HEK293 (cell line): ENCODE results near the gene PFDN1.
"Not testable (repeated sequence)": the region's sequence is repeated elsewhere in the genome, so short reads cannot be mapped to it uniquely, and the experiment has no call there.

Experiments
- CTCF ChIA-PET: fragments of 350-600 bp; formaldehyde crosslinking; extraction: SDS; loops from one replicate; lab custom pipeline; 2021; ENCODE audit warnings: antibody characterized with exemption; lab: Yijun Ruan, JAX
- POLR2A ChIA-PET: fragments of 300-600 bp; formaldehyde crosslinking; extraction: SDS; loops from one replicate; lab custom pipeline; 2020; ENCODE audit warnings: antibody characterized with exemption, inconsistent platforms; lab: Yijun Ruan, JAX
- H3K27ac ChIP-seq: fragments of 200-500 bp; sonication (Bioruptor generic); 2 replicates; pipeline ENCODE4 v1.5.1; 2014; ENCODE audit warnings: low read depth, low read length, control low read depth, inconsistent platforms; ENCODE audit errors: extremely low read depth
- H3K36me3 ChIP-seq, 2 experiments: fragments of 200-500 bp in 1 of 2; sonication (Bioruptor generic) in 1 of 2; 1 replicate in 1 of 2; 2 replicates in 1 of 2; pipeline ENCODE4 v1.5.1; 2014 to 2017; ENCODE audit warnings: inconsistent platforms in 2 of 2, low read length in 2 of 2; ENCODE audit not compliant: control insufficient read depth in 2 of 2, insufficient read depth in 1 of 2
- H3K4me1 ChIP-seq: fragments of 200-500 bp; sonication (Bioruptor generic); 2 replicates; pipeline ENCODE4 v1.5.1; 2014; ENCODE audit warnings: mild to moderate bottlenecking, low read length, inconsistent platforms; ENCODE audit not compliant: control insufficient read depth, insufficient read depth
- H3K4me3 ChIP-seq: 2 replicates; pipeline ENCODE4 v1.5.1; 2011; ENCODE audit warnings: low read depth, mild to moderate bottlenecking, control low read depth, low read length, moderate library complexity
- H3K9me3 ChIP-seq: fragments of 200-500 bp; sonication (Bioruptor generic); 2 replicates; pipeline ENCODE4 v1.5.1; 2014; ENCODE audit warnings: low read depth, low read length, inconsistent platforms; ENCODE audit not compliant: control insufficient read depth, insufficient read depth
- GLIS1 ChIP-seq: fragments of 450-650 bp; formaldehyde crosslinking; IDR thresholded peaks from 2 replicates; pipeline ENCODE4 v1.5.1; 2016; ENCODE audit warnings: missing biosample characterization, missing genetic modification characterization
- HIC1 ChIP-seq: fragments of 450-650 bp; formaldehyde crosslinking; IDR thresholded peaks from 2 replicates; pipeline ENCODE4 v1.5.1; 2016; ENCODE audit warnings: missing biosample characterization, missing genetic modification characterization
- KLF10 ChIP-seq: fragments of 450-650 bp; IDR thresholded peaks from 2 replicates; pipeline ENCODE4 v1.5.1; 2018; ENCODE audit warnings: missing biosample characterization, mild to moderate bottlenecking, missing genetic modification characterization
- KLF7 ChIP-seq: fragments of 450-650 bp; formaldehyde crosslinking; IDR thresholded peaks from 2 replicates; pipeline ENCODE4 v1.5.1; 2016; ENCODE audit warnings: missing biosample characterization, missing genetic modification characterization, borderline replicate concordance
- OSR2 ChIP-seq: fragments of 450-650 bp; formaldehyde crosslinking; IDR thresholded peaks from 2 replicates; pipeline ENCODE4 v1.5.1; 2016; ENCODE audit warnings: missing biosample characterization, missing genetic modification characterization
- ZBTB26 ChIP-seq: fragments of 450-650 bp; formaldehyde crosslinking; optimal IDR thresholded peaks from 2 replicates; pipeline ENCODE3; 2016; ENCODE audit warnings: missing biosample characterization, mild to moderate bottlenecking, missing genetic modification characterization
- ZFP37 ChIP-seq: fragments of 450-650 bp; formaldehyde crosslinking; IDR thresholded peaks from 2 replicates; pipeline ENCODE4 v1.5.1; 2016; ENCODE audit warnings: missing biosample characterization, missing genetic modification characterization
- ZNF10 ChIP-seq: fragments of 450-650 bp; formaldehyde crosslinking; IDR thresholded peaks from 2 replicates; pipeline ENCODE4 v1.5.1; 2017; ENCODE audit warnings: missing biosample characterization, missing genetic modification characterization
- ZNF140 ChIP-seq: fragments of 450-650 bp; formaldehyde crosslinking; IDR thresholded peaks from 2 replicates; pipeline ENCODE4 v1.5.1; 2016; ENCODE audit warnings: missing biosample characterization, missing genetic modification characterization
- ZNF146 ChIP-seq: fragments of 450-650 bp; formaldehyde crosslinking; IDR thresholded peaks from 2 replicates; pipeline ENCODE4 v1.5.1; 2016; ENCODE audit warnings: missing biosample characterization, missing genetic modification characterization
- ZNF223 ChIP-seq: fragments of 450-650 bp; formaldehyde crosslinking; IDR thresholded peaks from 2 replicates; pipeline ENCODE4 v1.5.1; 2016; ENCODE audit warnings: missing biosample characterization, missing genetic modification characterization
- ZNF302 ChIP-seq: fragments of 450-650 bp; formaldehyde crosslinking; IDR thresholded peaks from 2 replicates; pipeline ENCODE4 v1.5.1; 2016; ENCODE audit warnings: missing biosample characterization, missing genetic modification characterization, low read depth
- ZNF398 ChIP-seq: fragments of 450-650 bp; formaldehyde crosslinking; IDR thresholded peaks from 2 replicates; pipeline ENCODE4 v1.5.1; 2017; ENCODE audit warnings: missing biosample characterization, missing genetic modification characterization
- ZNF501 ChIP-seq: fragments of 450-650 bp; formaldehyde crosslinking; IDR thresholded peaks from 2 replicates; pipeline ENCODE4 v1.5.1; 2016; ENCODE audit warnings: missing biosample characterization, missing genetic modification characterization
- ZNF521 ChIP-seq: fragments of 450-650 bp; formaldehyde crosslinking; IDR thresholded peaks from 2 replicates; pipeline ENCODE4 v1.5.1; 2017; ENCODE audit warnings: missing biosample characterization, mild to moderate bottlenecking, missing genetic modification characterization
- ZNF548 ChIP-seq: fragments of 450-650 bp; formaldehyde crosslinking; IDR thresholded peaks from 2 replicates; pipeline ENCODE4 v1.5.1; 2016; ENCODE audit warnings: missing biosample characterization, missing genetic modification characterization
- ZNF560 ChIP-seq: fragments of 450-650 bp; formaldehyde crosslinking; IDR thresholded peaks from 2 replicates; pipeline ENCODE4 v1.5.1; 2017; ENCODE audit warnings: missing biosample characterization, missing genetic modification characterization, borderline replicate concordance
- ZNF580 ChIP-seq: fragments of 450-650 bp; formaldehyde crosslinking; IDR thresholded peaks from 2 replicates; pipeline ENCODE4 v1.5.1; 2016; ENCODE audit warnings: missing biosample characterization, missing genetic modification characterization
- ZNF600 ChIP-seq: fragments of 450-650 bp; formaldehyde crosslinking; IDR thresholded peaks from 2 replicates; pipeline ENCODE4 v1.5.1; 2016; ENCODE audit warnings: missing biosample characterization, missing genetic modification characterization
- ZNF624 ChIP-seq: fragments of 450-650 bp; formaldehyde crosslinking; IDR thresholded peaks from 2 replicates; pipeline ENCODE4 v1.5.1; 2017; ENCODE audit warnings: missing biosample characterization, missing genetic modification characterization
- ZNF843 ChIP-seq: fragments of 450-650 bp; formaldehyde crosslinking; IDR thresholded peaks from 2 replicates; pipeline ENCODE4 v1.5.1; 2016; ENCODE audit warnings: missing biosample characterization, missing genetic modification characterization
- ZSCAN16 ChIP-seq: fragments of 450-650 bp; formaldehyde crosslinking; IDR thresholded peaks from 2 replicates; pipeline ENCODE4 v1.5.1; 2016; ENCODE audit warnings: missing biosample characterization, missing genetic modification characterization
- ZSCAN18 ChIP-seq: fragments of 450-650 bp; formaldehyde crosslinking; IDR thresholded peaks from 2 replicates; pipeline ENCODE4 v1.5.1; 2016; ENCODE audit warnings: missing biosample characterization, missing genetic modification characterization

PFDN1 gene

GRCh38 chr5:140202078-140202477 is 100.8 kb downstream of the PFDN1 start (continued):
- TF ChIP-seq ZNF600 (tag by site-specific recombination) (no peak), ZNF140 (no peak), ZNF398 (tag by site-specific recombination) (no peak), ZBTB26 (no peak), ZNF223 (tag by site-specific recombination) (no peak)

GRCh38 chr5:140198915-140199314 is 104.0 kb downstream of the PFDN1 start:
- H3K36me3 ChIP-seq, H3K9me3 ChIP-seq, H3K4me1 ChIP-seq, CTCF ChIA-PET, POLR2A ChIA-PET, H3K4me3 ChIP-seq, H3K27ac ChIP-seq: not testable (repeated sequence)
- TF ChIP-seq ZNF580 (tag by site-specific recombination), result peak; percentile 83; the same call in 1 of the 2 replicates
- peak; percentile 100 for TF ChIP-seq ZNF146 (tag by site-specific recombination)
- TF ChIP-seq, all 188 proteins: peak for 2; not testable (repeated sequence) for 186

- TF ChIP-seq OSR2 (tag by site-specific recombination), result no peak
- TF ChIP-seq ZNF548, result no peak
- TF ChIP-seq ZNF843 (tag by site-specific recombination), result no peak
- TF ChIP-seq ZSCAN18, result no peak
- no peak for TF ChIP-seq ZSCAN16 (tag by site-specific recombination)
- TF ChIP-seq GLIS1, result no peak
- TF ChIP-seq HIC1 (tag by site-specific recombination), result no peak
- TF ChIP-seq ZFP37 (tag by site-specific recombination), result no peak
- TF ChIP-seq ZNF560 (tag by site-specific recombination), result no peak
- TF ChIP-seq ZNF302 (tag by site-specific recombination), result no peak
- TF ChIP-seq ZNF501, result no peak
- no peak for TF ChIP-seq ZNF624 (tag by site-specific recombination)
- TF ChIP-seq ZNF521 (tag by site-specific recombination), result no peak
- TF ChIP-seq ZNF10 (tag by site-specific recombination), result no peak
- TF ChIP-seq KLF7, result no peak
- TF ChIP-seq KLF10 (tag by site-specific recombination), result no peak
- Histone ChIP-seq H3K4me1 (no peaks in the 10 kb centered on the region), H3K9me3 (no peaks in the 10 kb centered on the region), H3K36me3 (peaks cover 0 to 10% of the 10 kb centered on the region in 2 experiments; a peak in 2 of 3 replicates), H3K4me3 (no peak overlapping the region), H3K27ac (no peak overlapping the region)
- CTCF ChIA-PET, result interaction anchor here (0.6 to 1.4 kb wide), 3 partner anchors 9 to 338 kb away, joined by 3 read pairs; no protein-coding TSS in a partner anchor
- POLR2A ChIA-PET, result no interaction called here
Measured at GRCh38 chr5:140197023-140197422, 105.9 kb downstream of the PFDN1 start.
